Gastrocnemius medialis (tissue), 4 donors: Measurements from ENCODE around the gene ZNF511.

Experiments used
- CTCF ChIP-seq, 5 experiments: fragments of 450-650 bp in 3 of 5; fragments of 200-600 bp in 2 of 5; sonication (generic) in 2 of 5; IDR thresholded peaks in 4 of 5; conservative IDR thresholded peaks in 1 of 5; 1 replicate in 4 of 5; 2 replicates in 1 of 5; pipeline ENCODE4 v1.5.1; 2016 to 2019; ENCODE audit warnings: antibody characterized with exemption in 5 of 5, mild to moderate bottlenecking in 3 of 5, moderate library complexity in 3 of 5
- POLR2A ChIP-seq, 2 donors: fragments of 450-650 bp; IDR thresholded peaks; one replicate each; pipeline ENCODE4 v1.6.1; 2017; ENCODE audit warnings: antibody characterized with exemption in 2 of 2, mild to moderate bottlenecking in 2 of 2, moderate library complexity in 2 of 2

- TF ChIP-seq CTCF (IDR thresholded peaks at IDR 0.05 in 4 of 5, conservative IDR thresholded peaks at IDR 0.05 in 1 of 5): no peak
- TF ChIP-seq POLR2A (IDR thresholded peaks at IDR 0.05): no peak
These were observed 46.0 kb upstream of the ZNF511 start for GRCh38 chr10:133262696-133263095.
